Ishikawa (cell line): ENCODE data around the gene NFAM1.

Experiments used
- CEBPB ChIP-seq: IDR thresholded peaks from 2 replicates; pipeline ENCODE4 v1.6.1; 2012
- CREB1 ChIP-seq: IDR thresholded peaks from 2 replicates; pipeline ENCODE4 v1.6.1; 2012; ENCODE audit warnings: low read depth
- EGR1 ChIP-seq: IDR thresholded peaks from 2 replicates; pipeline ENCODE4 v1.6.1; 2012
- EP300 ChIP-seq: IDR thresholded peaks from 2 replicates; pipeline ENCODE4 v1.6.1; 2012; ENCODE audit warnings: borderline replicate concordance
- FOXM1 ChIP-seq: IDR thresholded peaks from 2 replicates; pipeline ENCODE4 v1.6.1; 2012; ENCODE audit warnings: low read depth, borderline replicate concordance
- MAX ChIP-seq: IDR thresholded peaks from 2 replicates; pipeline ENCODE4 v1.6.1; 2012
- NFIC ChIP-seq: IDR thresholded peaks from 2 replicates; pipeline ENCODE4 v1.6.1; 2012
- RAD21 ChIP-seq: IDR thresholded peaks from 2 replicates; pipeline ENCODE4 v1.6.1; 2012; ENCODE audit warnings: low read depth
- REST ChIP-seq: IDR thresholded peaks from 2 replicates; pipeline ENCODE4 v1.6.1; 2012; ENCODE audit warnings: low read depth, mild to moderate bottlenecking
- TAF1 ChIP-seq: IDR thresholded peaks from 2 replicates; pipeline ENCODE4 v1.6.1; 2012; ENCODE audit warnings: low read depth, mild to moderate bottlenecking
- TCF12 ChIP-seq: IDR thresholded peaks from 2 replicates; pipeline ENCODE4 v1.6.1; 2012; ENCODE audit warnings: low read depth
- TEAD4 ChIP-seq: IDR thresholded peaks from 2 replicates; pipeline ENCODE4 v1.6.1; 2012
- USF1 ChIP-seq: IDR thresholded peaks from 2 replicates; pipeline ENCODE4 v1.6.1; 2012
- YY1 ChIP-seq: IDR thresholded peaks from 2 replicates; pipeline ENCODE4 v1.6.1; 2012; ENCODE audit warnings: low read depth
- ZBTB7A ChIP-seq: IDR thresholded peaks from 2 replicates; pipeline ENCODE4 v1.6.1; 2012; ENCODE audit warnings: low read depth

NFAM1 gene

DNA sequence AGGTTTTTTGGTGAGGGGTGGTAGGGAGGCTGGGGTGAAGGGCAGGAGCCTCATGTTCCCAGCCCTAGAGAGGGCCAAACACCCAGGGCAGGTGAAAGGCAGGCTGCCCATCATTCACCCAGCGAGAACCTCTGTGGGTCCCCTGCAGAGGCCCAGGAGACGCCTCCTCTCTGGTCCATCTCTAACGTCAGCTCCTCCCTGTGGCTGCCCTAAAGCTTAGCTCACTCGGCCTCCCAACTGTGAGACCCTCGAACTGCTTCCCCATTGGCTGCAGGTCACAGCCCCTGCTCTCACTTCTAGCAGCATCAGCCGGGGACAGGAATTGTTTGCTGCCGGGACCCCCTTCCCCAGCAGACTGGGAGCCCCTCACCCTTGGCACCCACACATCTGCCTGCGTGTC lies 615 bp upstream of the NFAM1 start:
- no peak for TF ChIP-seq CREB1

GRCh38 chr22:42431401-42432019 lies 693 bp downstream of the NFAM1 start:
- TF ChIP-seq CEBPB (no peak), YY1 (no peak), ZBTB7A (no peak), EP300 (no peak), REST (no peak), USF1 (no peak), EGR1 (no peak), TAF1 (no peak), CREB1 (no peak), MAX (no peak), TCF12 (no peak), NFIC (no peak), RAD21 (no peak), TEAD4 (no peak), FOXM1 (no peak)

- TF ChIP-seq NFIC: no peak
- TF ChIP-seq EGR1: no peak
- TF ChIP-seq FOXM1: no peak
- no peak for TF ChIP-seq TEAD4
- no peak for TF ChIP-seq TAF1
- no peak for TF ChIP-seq ZBTB7A
- TF ChIP-seq RAD21: no peak
- no peak for TF ChIP-seq REST
- no peak for TF ChIP-seq MAX
- TF ChIP-seq EP300: no peak
- TF ChIP-seq YY1: no peak
- no peak for TF ChIP-seq TCF12
- no peak for TF ChIP-seq USF1
- no peak for TF ChIP-seq CEBPB
- TF ChIP-seq CREB1: no peak
Measured at GRCh38 chr22:42430528-42431125, 1.6 kb downstream of the NFAM1 start.

DNA sequence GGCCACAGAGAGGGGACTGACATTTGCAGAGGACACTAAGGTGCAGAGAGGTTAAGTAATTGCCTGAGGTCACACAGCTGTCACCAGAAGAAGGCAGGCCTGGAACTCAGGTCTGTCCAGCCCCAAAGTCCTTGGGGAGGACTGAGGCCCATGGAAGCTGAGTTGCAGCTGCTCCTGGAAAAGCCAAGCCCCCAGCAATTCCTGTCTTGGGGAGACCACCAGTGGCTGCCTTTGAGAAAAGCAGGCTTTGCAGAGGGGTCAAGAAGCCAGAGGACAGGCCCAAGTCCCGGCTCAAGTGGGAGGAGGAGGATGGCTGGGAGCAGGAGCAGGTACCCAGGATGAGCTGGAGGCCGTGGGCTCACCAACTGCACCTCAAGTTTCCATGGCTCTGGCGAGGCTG lies 3.4 kb downstream of the NFAM1 start:
- TF ChIP-seq TAF1 (no peak), CREB1 (no peak), TEAD4 (no peak), USF1 (no peak)

DNA sequence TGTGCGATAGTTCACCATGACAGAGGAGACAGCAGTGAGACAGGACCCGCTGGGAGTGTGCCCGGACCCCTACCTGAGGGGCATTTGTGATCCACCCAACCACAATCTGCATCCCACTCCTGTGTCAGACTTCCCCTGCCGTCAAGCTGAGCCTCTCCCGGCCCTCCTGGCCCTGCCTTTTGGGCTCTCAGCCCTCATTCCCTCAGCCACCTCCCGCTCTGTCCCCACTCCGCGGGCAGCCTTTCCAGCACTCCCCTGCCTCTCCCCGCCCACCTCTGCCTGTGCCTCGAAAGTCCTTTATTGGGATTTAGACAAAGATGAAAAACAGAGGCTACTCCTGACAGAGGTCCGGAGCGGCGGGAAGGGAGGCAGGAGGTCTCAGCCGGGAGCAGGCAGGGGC lies 4.2 kb downstream of the NFAM1 start:
- no peak for TF ChIP-seq MAX

- TF ChIP-seq NFIC: no peak
Measured at GRCh38 chr22:42427167-42427566, 5.0 kb downstream of the NFAM1 start.

DNA sequence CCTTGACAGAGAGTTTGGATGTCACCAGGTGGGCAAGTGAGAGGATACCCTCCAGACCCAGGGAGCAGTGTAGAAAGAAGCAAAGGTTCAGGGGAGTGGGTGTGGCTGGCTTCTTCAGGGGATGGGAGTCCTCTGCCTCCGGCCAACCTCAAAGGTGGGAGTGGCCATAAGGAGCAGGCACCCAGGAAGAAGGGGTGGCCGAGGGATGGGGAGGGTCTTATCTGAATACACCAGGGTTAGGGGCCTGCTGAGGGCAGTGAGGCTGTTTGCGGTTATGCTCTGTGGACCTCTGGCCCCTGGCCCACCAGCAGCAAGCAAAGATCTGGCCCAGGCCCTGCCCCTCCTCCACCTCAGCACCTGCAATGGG lies 6.2 kb downstream of the NFAM1 start:
- TF ChIP-seq TAF1 (no peak), TEAD4 (no peak), EGR1 (no peak), REST (no peak), FOXM1 (no peak), RAD21 (no peak), YY1 (no peak), CREB1 (no peak), ZBTB7A (no peak), TCF12 (no peak), USF1 (no peak), MAX (no peak), NFIC (no peak), CEBPB (no peak), EP300 (no peak)
